Esophagus squamous epithelium (tissue), 5 donors: ENCODE measurements around the gene RNASEH1. TPM values are rescaled to one million over a fixed set of nuclear protein-coding genes. Genes with fewer than 3 reads are reported as not detected.
"Not testable (repeated sequence)": the region's sequence is repeated elsewhere in the genome, so short reads cannot be mapped to it uniquely, and the experiment has no call there.

Experiments used
- DNase-seq: peaks from one replicate; lab custom pipeline; 2025; lab: John Stamatoyannopoulos, UW
- H3K27ac ChIP-seq, 4 donors: fragments of 200-600 bp; sonication (generic); one replicate each; pipeline ENCODE4 v1.5.1; 2016 to 2019; ENCODE audit warnings: mild to moderate bottlenecking in 1 of 4
- H3K27me3 ChIP-seq, 4 donors: fragments of 200-600 bp; sonication (generic); 1 replicate in 3 of 4; 2 replicates in 1 of 4; pipeline versions ENCODE4 v1.5.1 to v1.6.0; 2017 to 2021; ENCODE audit warnings: antibody characterized with exemption in 1 of 4
- H3K36me3 ChIP-seq, 3 donors: fragments of 200-600 bp; sonication (generic); one replicate each; pipeline ENCODE4 v1.5.1; 2016 to 2019
- H3K4me1 ChIP-seq, 3 donors: fragments of 200-600 bp; sonication (generic); one replicate each; pipeline ENCODE4 v1.5.1; 2017 to 2019
- H3K4me3 ChIP-seq, 4 donors: fragments of 200-600 bp; sonication (generic); 1 replicate in 3 of 4; 2 replicates in 1 of 4; pipeline ENCODE4 v1.5.1; 2016 to 2019; ENCODE audit warnings: mild to moderate bottlenecking in 2 of 4, moderate library complexity in 1 of 4
- H3K9me3 ChIP-seq, 3 donors: fragments of 200-600 bp; sonication (generic); one replicate each; pipeline ENCODE4 v1.5.1; 2016 to 2019
- CTCF ChIP-seq, 6 experiments: fragments of 450-650 bp in 4 of 6; fragments of 200-600 bp in 2 of 6; sonication (generic) in 2 of 6; IDR thresholded peaks; one replicate each; pipeline ENCODE4 v1.5.1; 2016 to 2019; ENCODE audit warnings: antibody characterized with exemption in 6 of 6, mild to moderate bottlenecking in 4 of 6, moderate library complexity in 4 of 6
- POLR2A ChIP-seq, 4 donors: fragments of 450-650 bp; IDR thresholded peaks; one replicate each; pipeline ENCODE4 v1.6.1; 2017; ENCODE audit warnings: antibody characterized with exemption in 4 of 4, mild to moderate bottlenecking in 4 of 4, moderate library complexity in 3 of 4
- WGBS, 2 donors: methylation state at CpG; one replicate each; pipeline ENCODE4 v1.1.5; 2018; 5-methylcytosine and 5-hydroxymethylcytosine counted together
- intact Hi-C: fragments of 100-400 bp; cut with DNase I; formaldehyde crosslinking; loops from one replicate; pipeline ENCODE4 v1.15.0; 2022
- total RNA-seq, 4 donors: library from RNA; depleted of rRNA; stranded (reverse); fragments of >200 nt; gene quantifications; one replicate each; pipeline ENCODE4 v1.1.0, GENCODE V29; 2016
- donor health status: DM: yes; HTN: yes; CAD: no.

Gene RNASEH1
- total RNA-seq, 4 donors from 2014 or later: 12.1 to 21.2 (median 19.0) TPM

GRCh38 chr2:3517948-3518495 is 40.1 kb downstream of the RNASEH1 start:
- Histone ChIP-seq H3K27me3 (no peaks in the 10 kb centered on the region), H3K4me3 (peak overlapping the region; percentile 75 to 94 (median 88)), H3K9me3 (no peaks in the 10 kb centered on the region), H3K36me3 (peaks cover 4 to 19% (median 6%) of the 10 kb centered on the region in 3 donors), H3K4me1 (peaks cover 0 to 37% (median 11%) of the 10 kb centered on the region in 3 donors), H3K27ac (peak overlapping the region; percentile 91 to 100 (median 97))
- WGBS, 2 donors: 33 to 35% methylated on average over 2 of the region's 3 CpGs
- TF ChIP-seq CTCF (IDR thresholded peaks at IDR 0.05) (no peak), POLR2A (IDR thresholded peaks at IDR 0.05) (no peak)
- DNase-seq: no peak
- intact Hi-C loops: no loop called here

- intact Hi-C loops: no loop called here
- no peaks in the 10 kb centered on the region for H3K27me3 ChIP-seq
- H3K4me1 ChIP-seq: peaks cover 0 to 25% (median 11%) of the 10 kb centered on the region in 3 donors
- no peak for DNase-seq
- no peak overlapping the region for H3K27ac ChIP-seq
- WGBS, 2 donors: 95 to 97% methylated on average over 3 of the region's 3 CpGs
- no peak for TF ChIP-seq POLR2A (IDR thresholded peaks at IDR 0.05)
- TF ChIP-seq CTCF (IDR thresholded peaks at IDR 0.05): no peak
- no peak overlapping the region for H3K4me3 ChIP-seq
- peaks cover 16 to 31% (median 16%) of the 10 kb centered on the region in 3 donors for H3K36me3 ChIP-seq
- no peaks in the 10 kb centered on the region for H3K9me3 ChIP-seq
Measured at GRCh38 chr2:3516831-3517230, 41.3 kb downstream of the RNASEH1 start.

GRCh38 chr2:3515438-3515837 is 42.7 kb downstream of the RNASEH1 start:
- H3K9me3 ChIP-seq, H3K27ac ChIP-seq, intact Hi-C loops, H3K4me3 ChIP-seq, H3K27me3 ChIP-seq, DNase-seq: not testable (repeated sequence)
- WGBS, 2 donors: 85 to 90% methylated on average over 5 of the region's 5 CpGs
- Histone ChIP-seq H3K36me3 (peaks cover 16 to 45% (median 21%) of the 10 kb centered on the region in 3 donors), H3K4me1 (peaks cover 0 to 20% (median 8%) of the 10 kb centered on the region in 3 donors)

- peaks cover 0 to 4% (median 0%) of the 10 kb centered on the region in 3 donors for H3K9me3 ChIP-seq
- no peak for DNase-seq
- no peak overlapping the region for H3K4me3 ChIP-seq
- H3K4me1 ChIP-seq: peaks cover 0 to 9% (median 5%) of the 10 kb centered on the region in 3 donors
- TF ChIP-seq POLR2A (IDR thresholded peaks at IDR 0.05) (no peak), CTCF (IDR thresholded peaks at IDR 0.05) (no peak)
- H3K36me3 ChIP-seq: peaks cover 16 to 67% (median 21%) of the 10 kb centered on the region in 3 donors
- WGBS, 2 donors: 95 to 98% methylated on average over 3 of the region's 3 CpGs
- no peak overlapping the region for H3K27ac ChIP-seq
- intact Hi-C loops: no loop called here
- no peaks in the 10 kb centered on the region for H3K27me3 ChIP-seq
Measured at GRCh38 chr2:3513026-3513810, 44.9 kb downstream of the RNASEH1 start.

GRCh38 chr2:3512086-3512485 is 46.0 kb downstream of the RNASEH1 start:
- TF ChIP-seq POLR2A (IDR thresholded peaks at IDR 0.05): no peak
- TF ChIP-seq CTCF (IDR thresholded peaks at IDR 0.05): no peak
- peaks cover 16 to 71% (median 21%) of the 10 kb centered on the region in 3 donors for H3K36me3 ChIP-seq
- H3K9me3 ChIP-seq: peaks cover 0 to 4% (median 0%) of the 10 kb centered on the region in 3 donors
- DNase-seq: no peak
- 21 to 57% methylated on average over 1 of the region's 2 CpGs for WGBS, 2 donors
- no peaks in the 10 kb centered on the region for H3K27me3 ChIP-seq
- intact Hi-C loops: no loop called here
- no peaks in the 10 kb centered on the region for H3K4me1 ChIP-seq
- no peak overlapping the region for H3K4me3 ChIP-seq
- H3K27ac ChIP-seq: no peak overlapping the region
